Activated CD4-positive, CD25-positive, alpha-beta regulatory T cell (primary cell): ENCODE results near the gene GLIPR2.
"Not testable (repeated sequence)": the region's sequence is repeated elsewhere in the genome, so short reads cannot be mapped to it uniquely, and the experiment has no call there.

Source experiments
- DNase-seq, 4 experiments: peaks; one replicate each; lab custom pipeline; 2025; lab: John Stamatoyannopoulos, UW

GLIPR2 gene

GRCh38 chr9:36123515-36123914 lies 13.0 kb upstream of the GLIPR2 start:
- DNase-seq, result no peak

GRCh38 chr9:36125062-36125855 lies 11.3 kb upstream of the GLIPR2 start:
- no peak for DNase-seq

GRCh38 chr9:36126016-36126730 lies 10.4 kb upstream of the GLIPR2 start:
- no peak for DNase-seq

GRCh38 chr9:36127652-36128244 lies 8.8 kb upstream of the GLIPR2 start:
- DNase-seq, result no peak

GRCh38 chr9:36128349-36128748 lies 8.2 kb upstream of the GLIPR2 start:
- no peak for DNase-seq

GRCh38 chr9:36129139-36129538 lies 7.4 kb upstream of the GLIPR2 start:
- no peak for DNase-seq

GRCh38 chr9:36131666-36132065 lies 4.9 kb upstream of the GLIPR2 start:
- not testable (repeated sequence) for DNase-seq

- DNase-seq, result no peak
Measured at GRCh38 chr9:36132086-36132485, 4.4 kb upstream of the GLIPR2 start.

- DNase-seq, result no peak
Measured at GRCh38 chr9:36134761-36135505, 1.6 kb upstream of the GLIPR2 start.

- DNase-seq, result no peak
Measured at GRCh38 chr9:36135741-36136271, 727 bp upstream of the GLIPR2 start.

- DNase-seq, result no peak
Measured at GRCh38 chr9:36136894-36137391, 410 bp downstream of the GLIPR2 start.

- DNase-seq, result no peak
Measured at GRCh38 chr9:36137392-36138004, 965 bp downstream of the GLIPR2 start.

GRCh38 chr9:36138496-36138895 lies 2.0 kb downstream of the GLIPR2 start:
- DNase-seq, result no peak

GRCh38 chr9:36138901-36139300 lies 2.4 kb downstream of the GLIPR2 start:
- no peak for DNase-seq

GRCh38 chr9:36140086-36141084 lies 3.9 kb downstream of the GLIPR2 start:
- no peak for DNase-seq

- DNase-seq, result no peak
Measured at GRCh38 chr9:36141288-36141687, 4.8 kb downstream of the GLIPR2 start.

GRCh38 chr9:36141761-36142160 lies 5.2 kb downstream of the GLIPR2 start:
- DNase-seq, result no peak

- DNase-seq, result no peak
Measured at GRCh38 chr9:36142510-36143244, 6.1 kb downstream of the GLIPR2 start.

GRCh38 chr9:36143245-36143641 lies 6.7 kb downstream of the GLIPR2 start:
- no peak for DNase-seq
